HG03571 (cell line): Measurements from ENCODE around the gene ESPNL.

Experiments
- ATAC-seq: cut with Tn5 transposase; IDR thresholded peaks from one replicate; pipeline ENCODE4 v1.9.1; 2021; ENCODE audit not compliant: unreplicated experiment

ESPNL gene

DNA sequence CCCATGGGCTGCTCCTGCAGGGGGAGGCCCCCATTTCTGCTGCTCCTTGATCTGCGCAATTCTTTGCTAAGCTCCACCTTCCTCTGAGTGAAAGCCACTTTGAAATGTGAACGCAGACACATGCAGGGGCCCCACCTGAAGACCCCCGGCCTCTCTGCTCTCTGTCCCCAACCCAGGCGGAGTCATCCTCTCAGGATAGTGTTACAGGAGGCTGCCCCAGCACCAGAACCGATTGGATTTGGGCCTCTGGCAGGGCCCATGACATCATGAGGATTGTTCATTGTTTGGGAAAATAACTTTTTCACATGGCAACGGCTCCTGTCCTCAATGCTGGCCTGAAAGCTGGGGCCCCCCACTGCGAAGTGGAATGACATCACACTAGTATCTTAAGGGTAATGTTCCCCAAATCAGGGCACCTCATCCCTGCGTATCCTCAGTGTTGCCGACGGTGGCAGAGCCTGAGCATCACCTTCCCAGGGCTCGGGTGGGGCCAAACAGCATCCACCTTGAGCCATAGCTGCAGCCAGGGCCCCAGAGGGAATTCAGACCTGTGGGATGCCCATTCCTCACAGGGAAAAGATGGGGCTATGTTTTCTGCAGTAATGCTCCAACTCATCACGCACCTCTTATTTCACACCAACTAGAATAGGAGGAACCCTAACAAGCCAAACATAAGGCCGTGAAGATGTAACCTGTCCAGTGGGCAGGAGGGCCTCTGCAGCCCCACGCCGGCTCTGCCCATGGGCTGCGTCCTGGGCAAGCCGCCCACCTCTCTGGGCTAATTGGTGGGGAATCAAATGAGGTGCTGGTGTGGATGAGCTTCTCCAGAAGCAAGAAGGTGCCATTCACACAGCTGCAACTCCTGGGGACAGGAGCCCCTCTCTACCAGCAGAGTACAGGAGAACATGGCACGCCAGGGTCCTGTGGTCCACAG, 55.9 kb downstream of the ESPNL start:
- no peak for ATAC-seq

DNA sequence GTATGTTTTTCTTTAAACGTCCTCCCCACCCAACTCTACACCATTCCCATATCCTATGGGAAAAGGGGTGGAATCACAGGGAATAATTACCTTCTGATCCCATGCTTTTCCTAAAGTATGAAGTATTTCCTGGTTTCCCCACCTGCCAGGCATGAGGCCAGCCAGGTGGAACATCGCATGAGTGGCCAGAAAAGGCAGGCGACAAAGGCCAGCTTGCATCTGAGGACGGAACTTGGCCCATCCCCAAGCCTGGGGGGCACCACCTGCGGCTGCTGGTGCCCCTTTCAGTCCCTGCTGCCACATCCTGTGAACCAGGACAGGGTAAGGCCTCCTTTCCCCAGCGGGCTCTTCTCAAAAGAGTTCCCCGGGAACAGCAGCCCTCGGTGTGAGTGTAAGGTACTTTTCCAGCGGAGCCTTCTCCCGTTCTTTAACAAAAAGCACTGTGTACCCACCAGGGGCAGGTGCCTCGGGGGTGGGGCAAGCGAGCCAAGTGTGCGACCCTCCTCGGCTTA, 57.4 kb downstream of the ESPNL start:
- no peak for ATAC-seq

- ATAC-seq = no peak
Measured at GRCh38 chr2:238158018-238158508, 57.9 kb downstream of the ESPNL start.

- ATAC-seq = no peak
Measured at GRCh38 chr2:238158509-238159070, 58.5 kb downstream of the ESPNL start, which contains the start of gene ERFE. Gene ERFE, plus strand, starts transcription at chr2:238158970. Its CDS starts 38 bp downstream, at chr2:238159008.

GRCh38 chr2:238159071-238159539, 59.0 kb downstream of the ESPNL start:
- ATAC-seq = no peak

DNA sequence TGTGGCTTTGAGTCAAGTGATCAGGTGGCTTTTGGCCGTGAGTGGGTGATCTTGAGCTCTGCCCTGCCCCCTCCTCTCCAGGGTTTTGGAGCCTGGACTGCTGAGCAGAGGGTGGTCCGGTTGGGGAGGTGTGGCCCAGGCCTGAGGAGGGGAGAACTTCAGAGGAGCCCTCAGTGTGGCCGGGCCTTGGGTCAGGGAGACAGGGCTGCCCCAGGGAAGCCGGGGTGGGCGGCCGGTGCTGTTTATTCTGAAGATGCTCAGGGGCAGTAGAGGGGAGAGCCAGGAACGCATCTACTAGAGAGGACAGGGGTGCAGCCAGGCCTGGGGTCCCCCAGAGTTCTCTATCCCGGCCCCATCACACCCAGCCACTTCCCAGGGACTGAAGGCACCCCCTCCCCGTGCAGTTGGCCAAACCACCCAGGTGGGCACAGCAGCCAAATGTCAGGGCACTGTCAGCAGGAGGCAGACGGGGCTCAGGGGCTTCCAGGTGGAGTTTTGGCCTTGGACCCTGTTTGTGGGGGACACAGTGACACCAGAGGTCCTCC, 59.6 kb downstream of the ESPNL start:
- no peak for ATAC-seq

DNA sequence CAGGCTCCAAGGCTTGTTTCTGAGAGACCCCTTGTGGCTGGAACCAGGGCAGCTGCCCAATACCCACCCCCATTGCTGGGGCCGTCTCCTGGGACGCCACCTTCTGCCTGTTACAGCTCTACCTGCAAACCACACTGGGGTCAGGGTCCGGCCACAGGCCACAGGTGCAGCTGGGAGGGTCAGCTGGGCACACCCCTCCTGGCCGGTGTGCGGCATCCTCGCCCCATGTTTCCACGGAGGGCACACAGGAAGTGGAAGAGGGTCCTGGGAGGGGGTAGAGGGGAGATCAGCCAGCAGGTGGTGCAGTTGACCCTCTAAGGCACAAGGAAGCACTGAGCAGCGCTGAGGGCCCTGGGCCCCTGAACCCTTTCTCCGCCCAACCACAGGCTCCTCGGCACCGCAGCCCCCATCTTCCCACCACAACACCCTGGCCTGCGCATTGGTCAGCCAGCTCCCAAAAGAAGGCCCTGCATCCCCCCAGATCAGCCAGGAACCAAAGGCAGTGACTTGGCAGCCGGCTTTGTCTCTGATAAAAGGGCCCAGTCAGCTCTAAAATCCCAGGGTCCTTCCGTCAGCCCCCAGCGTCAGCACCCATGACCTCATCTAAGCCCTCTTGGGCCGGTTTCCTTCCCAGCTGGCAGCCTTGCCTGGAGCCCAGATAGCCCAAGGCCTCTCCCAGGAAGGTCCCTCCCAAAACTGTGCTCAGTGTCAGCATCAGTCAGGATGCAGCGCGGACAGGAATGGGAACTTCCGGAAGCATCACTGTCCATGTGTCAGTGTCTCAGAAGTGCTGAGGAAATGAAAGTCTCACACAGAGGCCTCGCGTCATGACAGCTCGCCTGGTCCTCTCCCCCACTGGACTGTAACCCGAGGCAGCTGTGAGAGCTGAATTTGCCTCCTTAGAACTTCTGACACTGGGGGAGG, 60.3 kb downstream of the ESPNL start:
- no peak for ATAC-seq

GRCh38 chr2:238161291-238162051, 61.3 kb downstream of the ESPNL start:
- no peak for ATAC-seq

DNA sequence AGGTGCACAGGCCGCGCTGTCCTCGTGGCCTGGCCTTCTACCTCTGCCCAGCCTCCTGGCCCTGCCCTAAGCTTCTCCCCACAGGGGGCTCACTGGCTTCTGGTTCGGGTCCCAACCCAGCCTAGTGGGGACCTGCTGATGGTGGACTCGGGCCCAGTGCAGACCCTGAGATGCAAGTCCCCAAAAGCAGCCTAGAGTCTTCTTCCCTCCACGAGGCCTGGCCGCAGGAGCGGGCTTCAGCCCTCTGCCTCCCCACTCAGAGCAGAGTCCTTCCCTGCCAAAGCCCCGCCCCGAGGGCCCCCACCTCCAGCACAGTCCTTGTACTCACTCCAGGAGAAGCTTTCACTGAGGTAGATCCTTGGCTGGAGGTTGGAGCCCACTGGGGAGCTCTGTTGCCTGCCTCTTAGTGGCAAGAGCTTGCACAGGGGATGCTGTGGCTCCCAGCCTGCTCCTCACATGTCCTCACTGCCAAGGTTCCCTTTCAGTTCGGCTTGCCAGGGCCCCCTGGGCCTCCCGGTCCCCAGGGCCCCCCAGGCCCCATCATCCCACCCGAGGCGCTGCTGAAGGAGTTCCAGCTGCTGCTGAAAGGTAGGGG, 62.2 kb downstream of the ESPNL start:
- no peak for ATAC-seq

DNA sequence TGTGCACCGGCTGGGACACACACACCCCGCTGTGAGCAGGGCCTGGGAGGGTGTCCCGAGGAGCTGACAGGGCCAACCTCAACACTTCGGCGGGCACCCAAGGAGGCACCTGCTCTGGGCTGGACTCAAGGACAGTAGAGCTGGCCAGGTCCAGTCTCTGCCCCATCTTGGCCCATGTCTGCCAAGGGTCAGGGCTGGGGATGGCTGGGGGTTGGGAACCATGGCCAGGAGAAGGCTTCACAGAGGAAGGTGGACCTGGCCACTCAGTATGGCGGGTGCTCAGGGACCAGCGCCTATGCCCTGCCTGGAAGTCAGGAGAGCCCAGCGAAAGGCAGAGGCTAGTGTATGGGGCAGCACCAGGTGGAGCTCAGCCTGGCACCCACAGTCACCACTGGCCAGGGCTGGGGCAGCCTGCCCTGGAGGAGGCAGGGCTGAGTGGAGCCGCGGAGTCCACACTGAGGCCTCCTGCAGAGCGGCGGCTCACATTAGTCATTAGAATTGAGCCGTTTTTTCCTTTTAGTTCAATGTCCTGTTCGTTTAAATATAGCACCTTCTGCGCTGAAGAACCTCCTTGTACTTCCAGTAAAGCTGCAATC, 62.8 kb downstream of the ESPNL start:
- ATAC-seq = no peak

DNA sequence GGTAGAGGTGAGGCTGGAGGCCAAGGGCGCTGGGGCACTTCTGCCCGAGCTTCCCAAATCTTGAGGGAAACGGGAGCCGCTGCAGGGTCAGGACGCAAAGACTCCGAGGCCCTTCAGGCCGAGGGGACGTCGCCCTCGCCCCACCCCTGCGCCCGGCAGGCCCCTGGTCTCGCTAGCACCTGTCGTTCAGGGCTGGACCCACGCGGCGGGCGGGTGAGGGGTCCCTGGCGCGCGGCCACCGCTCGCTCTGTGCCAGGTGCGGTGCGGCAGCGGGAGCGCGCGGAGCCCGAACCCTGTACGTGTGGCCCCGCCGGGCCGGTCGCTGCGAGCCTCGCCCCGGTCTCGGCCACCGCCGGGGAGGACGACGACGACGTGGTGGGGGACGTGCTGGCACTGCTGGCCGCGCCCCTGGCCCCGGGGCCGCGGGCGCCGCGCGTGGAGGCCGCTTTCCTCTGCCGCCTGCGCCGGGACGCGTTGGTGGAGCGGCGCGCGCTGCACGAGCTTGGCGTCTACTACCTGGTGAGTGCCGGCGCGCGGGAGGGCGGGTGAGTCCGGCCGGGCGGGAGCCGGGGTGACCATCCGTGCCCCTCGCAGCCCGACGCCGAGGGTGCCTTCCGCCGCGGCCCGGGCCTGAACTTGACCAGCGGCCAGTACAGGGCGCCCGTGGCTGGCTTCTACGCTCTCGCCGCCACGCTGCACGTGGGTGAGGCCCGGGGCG, 63.5 kb downstream of the ESPNL start:
- no peak for ATAC-seq

- ATAC-seq = no peak
Measured at GRCh38 chr2:238164906-238165287, 64.8 kb downstream of the ESPNL start.

DNA sequence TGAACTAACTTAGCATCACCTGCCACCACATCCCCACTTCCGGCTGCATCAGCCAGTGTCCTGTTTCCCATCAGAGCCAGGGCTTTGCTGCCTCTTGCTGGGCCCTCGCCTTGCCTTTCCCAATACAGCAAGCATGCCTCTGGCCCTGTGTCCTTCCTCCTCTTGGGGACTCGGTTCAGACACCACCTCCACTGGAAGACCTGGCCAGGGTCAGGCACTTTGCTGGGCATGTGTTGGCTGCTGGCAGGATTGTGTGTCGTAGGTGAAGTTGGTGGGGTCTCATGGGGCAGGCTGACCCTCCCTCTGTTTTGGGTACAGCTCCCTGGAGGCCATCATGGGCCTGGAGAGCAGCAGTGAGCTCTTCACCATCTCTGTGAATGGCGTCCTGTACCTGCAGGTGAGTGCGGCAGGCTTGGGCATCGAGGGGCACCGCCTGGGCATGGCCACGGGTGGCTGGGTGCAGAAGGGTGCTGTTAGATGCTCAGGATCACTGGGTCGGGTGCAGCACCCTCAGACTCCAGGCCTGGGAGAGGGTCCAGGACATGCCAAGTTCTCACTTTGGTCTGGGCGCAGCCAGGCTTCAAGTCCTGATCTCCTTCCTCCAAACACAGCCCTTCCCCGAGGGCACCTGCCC, 65.3 kb downstream of the ESPNL start:
- no peak for ATAC-seq

GRCh38 chr2:238166391-238167343, 66.5 kb downstream of the ESPNL start:
- no peak for ATAC-seq

DNA sequence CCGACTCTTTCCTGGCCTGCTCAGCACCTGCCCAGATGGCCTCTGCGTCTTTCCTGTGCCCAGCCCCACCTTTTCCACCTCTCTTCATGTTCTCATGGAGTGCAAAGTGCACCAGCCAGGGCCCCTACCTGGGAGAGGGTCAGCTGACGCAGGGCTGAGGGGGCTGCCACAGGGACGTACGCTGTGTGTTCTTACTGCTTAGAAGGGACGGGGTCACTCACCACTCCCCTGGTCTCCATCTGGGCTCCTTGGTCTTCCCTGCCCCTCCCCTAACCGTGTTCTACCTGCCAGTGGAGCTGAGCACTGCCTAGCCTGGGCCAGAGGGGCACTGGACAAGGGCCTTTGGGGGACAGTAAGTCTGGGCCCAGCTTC, 67.2 kb downstream of the ESPNL start:
- ATAC-seq = no peak

GRCh38 chr2:238167761-238168160, 67.6 kb downstream of the ESPNL start:
- ATAC-seq = no peak
